ENCODE measurements around the gene SLX4IP. TPM values are rescaled to one million over a fixed set of nuclear protein-coding genes. Genes with fewer than 3 reads are reported as not detected.

SLX4IP gene
- total and polyA plus RNA-seq, 3 experiments from 2014 or later, result 1.5 to 8.0 (median 7.0) TPM

GRCh38 chr20:10572853-10573252 is 137.7 kb downstream of the SLX4IP start:
- Mint-ChIP-seq H3K27me3 (no peaks in the 10 kb centered on the region), H3K9me3 (no peaks in the 10 kb centered on the region), H3K36me3 (peaks cover 5 to 26% (median 9%) of the 10 kb centered on the region in 3 donors), H3K4me1 (peaks cover 23 to 32% (median 25%) of the 10 kb centered on the region in 3 donors), H3K4me3 (no peak overlapping the region), H3K27ac (no peak overlapping the region)
- DNase-seq, result no peak
- H3K36me3 ChIP-seq (ENCODE audit: insufficient read depth, low read length), result no peaks in the 10 kb centered on the region
- H3K27me3 ChIP-seq (ENCODE audit: insufficient read depth, low read length, poor library complexity, severe bottlenecking), result no peaks in the 10 kb centered on the region
- H3K4me3 ChIP-seq (ENCODE audit: low read length), result no peak overlapping the region
- H3K27ac ChIP-seq (ENCODE audit: low read depth, low read length), result no peak overlapping the region
- no peaks in the 10 kb centered on the region for H3K4me1 ChIP-seq (ENCODE audit: insufficient read depth, low read length)
- ChIA-PET CTCF (no interaction called here), POLR2A (no interaction called here)
- no peaks in the 10 kb centered on the region for H3K9me3 ChIP-seq (ENCODE audit: low read length)

- Mint-ChIP-seq H3K4me3 (no peak overlapping the region), H3K36me3 (peaks cover 5 to 26% (median 9%) of the 10 kb centered on the region in 3 donors), H3K27me3 (no peaks in the 10 kb centered on the region), H3K4me1 (peaks cover 18 to 29% (median 19%) of the 10 kb centered on the region in 3 donors), H3K9me3 (no peaks in the 10 kb centered on the region), H3K27ac (no peak overlapping the region)
- ChIA-PET POLR2A (no interaction called here), CTCF (no interaction called here)
- no peak for DNase-seq
- Histone ChIP-seq H3K36me3 (ENCODE audit: insufficient read depth, low read length) (no peaks in the 10 kb centered on the region), H3K4me1 (ENCODE audit: insufficient read depth, low read length) (no peaks in the 10 kb centered on the region), H3K27ac (ENCODE audit: low read depth, low read length) (no peak overlapping the region), H3K9me3 (ENCODE audit: low read length) (no peaks in the 10 kb centered on the region), H3K4me3 (ENCODE audit: low read length) (no peak overlapping the region), H3K27me3 (ENCODE audit: insufficient read depth, low read length, poor library complexity, severe bottlenecking) (no peaks in the 10 kb centered on the region)
Measured at GRCh38 chr20:10573273-10573950, 138.3 kb downstream of the SLX4IP start.

DNA sequence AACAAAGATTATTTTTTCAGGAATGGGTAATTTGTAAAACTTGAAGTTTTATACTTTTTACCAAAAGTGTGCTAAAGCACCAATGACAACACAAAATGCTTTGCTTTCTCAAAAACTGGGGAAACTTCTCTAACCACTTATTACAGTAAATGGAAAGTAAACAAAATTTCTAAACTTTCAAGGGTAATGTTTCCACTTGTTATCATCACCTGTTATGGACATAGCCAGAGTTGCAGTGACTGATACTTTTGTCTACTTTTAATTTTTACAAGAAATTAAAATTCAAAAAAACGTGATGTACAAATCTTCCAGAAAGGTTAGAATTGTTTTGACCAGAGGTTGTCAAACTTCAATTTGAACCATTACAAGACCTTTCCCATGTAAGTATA is 138.8 kb downstream of the SLX4IP start:
- Mint-ChIP-seq H3K36me3 (peaks cover 5 to 22% (median 9%) of the 10 kb centered on the region in 3 donors), H3K27me3 (no peaks in the 10 kb centered on the region), H3K9me3 (no peaks in the 10 kb centered on the region), H3K27ac (peak overlapping the region in 2 of 8 donors; percentile 5 to 34), H3K4me3 (no peak overlapping the region), H3K4me1 (peaks cover 17 to 29% (median 20%) of the 10 kb centered on the region in 3 donors)
- Histone ChIP-seq H3K9me3 (ENCODE audit: low read length) (no peaks in the 10 kb centered on the region), H3K36me3 (ENCODE audit: insufficient read depth, low read length) (no peaks in the 10 kb centered on the region), H3K27me3 (ENCODE audit: insufficient read depth, low read length, poor library complexity, severe bottlenecking) (no peaks in the 10 kb centered on the region), H3K27ac (ENCODE audit: low read depth, low read length) (no peak overlapping the region), H3K4me1 (ENCODE audit: insufficient read depth, low read length) (no peaks in the 10 kb centered on the region), H3K4me3 (ENCODE audit: low read length) (no peak overlapping the region)
- POLR2A ChIA-PET, result no interaction called here
- CTCF ChIA-PET, result no interaction called here
- DNase-seq, result no peak

GRCh38 chr20:10576411-10577090 is 141.4 kb downstream of the SLX4IP start:
- ChIA-PET POLR2A (no interaction called here), CTCF (no interaction called here)
- H3K36me3 ChIP-seq (ENCODE audit: insufficient read depth, low read length), result no peaks in the 10 kb centered on the region
- H3K9me3 ChIP-seq (ENCODE audit: low read length), result no peaks in the 10 kb centered on the region
- no peak overlapping the region for H3K27ac ChIP-seq (ENCODE audit: low read depth, low read length)
- peaks cover 9 to 20% (median 15%) of the 10 kb centered on the region in 3 donors for H3K4me1 Mint-ChIP-seq
- DNase-seq, result no peak
- no peaks in the 10 kb centered on the region for H3K27me3 Mint-ChIP-seq
- no peaks in the 10 kb centered on the region for H3K9me3 Mint-ChIP-seq
- no peak overlapping the region for H3K4me3 ChIP-seq (ENCODE audit: low read length)
- no peak overlapping the region for H3K4me3 Mint-ChIP-seq
- H3K36me3 Mint-ChIP-seq, result peaks cover 2 to 12% (median 3%) of the 10 kb centered on the region in 3 donors
- no peaks in the 10 kb centered on the region for H3K4me1 ChIP-seq (ENCODE audit: insufficient read depth, low read length)
- no peak overlapping the region for H3K27ac Mint-ChIP-seq
- H3K27me3 ChIP-seq (ENCODE audit: insufficient read depth, low read length, poor library complexity, severe bottlenecking), result no peaks in the 10 kb centered on the region

DNA sequence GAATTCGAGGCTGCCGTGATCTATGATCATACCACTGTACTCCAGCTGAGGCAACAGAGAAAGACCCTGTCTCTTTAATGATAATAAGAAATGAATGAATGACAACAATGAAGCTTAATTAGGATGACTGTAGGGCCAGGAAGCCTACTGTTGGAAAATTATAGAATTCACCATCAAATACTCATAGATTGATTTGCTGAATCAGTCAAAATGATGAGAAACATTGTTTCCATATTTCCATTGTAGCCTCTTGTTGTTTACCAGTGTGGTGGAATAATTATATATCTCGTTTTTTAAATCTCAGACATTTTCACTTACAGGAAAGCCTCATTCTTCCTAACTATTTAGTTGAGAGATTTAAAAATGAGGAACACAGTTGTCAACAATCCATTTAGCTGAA is 142.5 kb downstream of the SLX4IP start:
- Histone ChIP-seq H3K9me3 (ENCODE audit: low read length) (no peaks in the 10 kb centered on the region), H3K4me3 (ENCODE audit: low read length) (no peak overlapping the region), H3K36me3 (ENCODE audit: insufficient read depth, low read length) (no peaks in the 10 kb centered on the region), H3K27ac (ENCODE audit: low read depth, low read length) (no peak overlapping the region), H3K4me1 (ENCODE audit: insufficient read depth, low read length) (no peaks in the 10 kb centered on the region), H3K27me3 (ENCODE audit: insufficient read depth, low read length, poor library complexity, severe bottlenecking) (no peaks in the 10 kb centered on the region)
- Mint-ChIP-seq H3K4me1 (peaks cover 3 to 9% (median 7%) of the 10 kb centered on the region in 3 donors), H3K36me3 (peaks cover 0 to 12% (median 4%) of the 10 kb centered on the region in 3 donors), H3K27me3 (no peaks in the 10 kb centered on the region), H3K4me3 (no peak overlapping the region), H3K9me3 (no peaks in the 10 kb centered on the region), H3K27ac (no peak overlapping the region)
- ChIA-PET CTCF (no interaction called here), POLR2A (no interaction called here)
- DNase-seq, result no peak

DNA sequence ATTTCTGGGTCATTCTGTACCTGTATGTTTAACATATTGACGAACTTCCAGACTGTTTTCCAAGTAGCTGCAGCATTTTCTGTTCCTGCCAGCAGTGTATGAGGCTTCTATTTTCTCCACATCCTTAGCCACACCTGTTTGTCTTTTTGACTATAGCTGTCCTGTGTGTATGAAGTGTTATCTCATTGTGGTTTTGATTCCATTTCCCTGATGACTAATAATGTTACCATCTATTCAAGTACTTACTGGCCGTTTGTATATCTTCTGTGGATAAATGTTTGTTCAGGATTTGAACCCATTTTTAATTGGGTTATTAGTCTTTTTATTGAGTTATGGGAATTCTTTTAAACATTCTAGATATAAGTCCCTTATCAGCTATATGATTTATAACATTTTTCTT is 143.5 kb downstream of the SLX4IP start:
- Histone ChIP-seq H3K27me3 (ENCODE audit: insufficient read depth, low read length, poor library complexity, severe bottlenecking) (no peaks in the 10 kb centered on the region), H3K4me3 (ENCODE audit: low read length) (no peak overlapping the region), H3K27ac (ENCODE audit: low read depth, low read length) (no peak overlapping the region), H3K9me3 (ENCODE audit: low read length) (no peaks in the 10 kb centered on the region), H3K36me3 (ENCODE audit: insufficient read depth, low read length) (no peaks in the 10 kb centered on the region), H3K4me1 (ENCODE audit: insufficient read depth, low read length) (no peaks in the 10 kb centered on the region)
- H3K36me3 Mint-ChIP-seq, result peaks cover 0 to 9% (median 4%) of the 10 kb centered on the region in 3 donors
- no peaks in the 10 kb centered on the region for H3K9me3 Mint-ChIP-seq
- H3K4me3 Mint-ChIP-seq, result no peak overlapping the region
- no peak overlapping the region for H3K27ac Mint-ChIP-seq
- H3K27me3 Mint-ChIP-seq, result no peaks in the 10 kb centered on the region
- ChIA-PET CTCF (no interaction called here), POLR2A (no interaction called here)
- DNase-seq, result no peak
- peaks cover 3 to 9% (median 7%) of the 10 kb centered on the region in 3 donors for H3K4me1 Mint-ChIP-seq

DNA sequence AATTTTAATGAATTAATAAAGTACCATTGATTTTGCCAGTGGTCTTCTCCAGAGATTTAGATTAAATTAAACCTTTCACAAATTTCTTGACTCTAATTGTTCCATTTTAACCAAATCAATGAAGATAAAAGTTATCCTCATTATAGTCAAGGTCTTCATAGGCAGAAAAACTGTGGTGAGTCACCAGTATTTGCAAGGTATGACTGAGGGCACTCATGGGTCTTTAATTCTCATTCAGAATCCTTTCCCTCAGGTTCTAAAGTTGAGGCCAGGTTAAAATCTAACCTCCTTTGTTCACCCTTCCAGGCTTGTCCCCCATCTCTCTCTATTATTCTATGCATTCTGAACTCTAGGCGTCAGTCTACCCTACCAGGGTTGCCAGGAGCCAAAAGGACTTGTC is 144.8 kb downstream of the SLX4IP start:
- Mint-ChIP-seq H3K9me3 (no peaks in the 10 kb centered on the region), H3K4me3 (no peak overlapping the region), H3K27me3 (no peaks in the 10 kb centered on the region), H3K27ac (no peak overlapping the region), H3K36me3 (peaks cover 0 to 6% (median 3%) of the 10 kb centered on the region in 3 donors), H3K4me1 (peaks cover 3 to 9% (median 7%) of the 10 kb centered on the region in 3 donors)
- Histone ChIP-seq H3K27me3 (ENCODE audit: insufficient read depth, low read length, poor library complexity, severe bottlenecking) (no peaks in the 10 kb centered on the region), H3K27ac (ENCODE audit: low read depth, low read length) (no peak overlapping the region), H3K36me3 (ENCODE audit: insufficient read depth, low read length) (no peaks in the 10 kb centered on the region), H3K4me1 (ENCODE audit: insufficient read depth, low read length) (no peaks in the 10 kb centered on the region), H3K4me3 (ENCODE audit: low read length) (no peak overlapping the region), H3K9me3 (ENCODE audit: low read length) (no peaks in the 10 kb centered on the region)
- ChIA-PET CTCF (no interaction called here), POLR2A (no interaction called here)
- DNase-seq, result no peak

GRCh38 chr20:10580700-10581099 is 145.6 kb downstream of the SLX4IP start:
- CTCF ChIA-PET, result interaction anchor here (1.4 kb wide), 1 partner anchor 17 kb away, joined by 3 read pairs; no protein-coding TSS in a partner anchor
- H3K4me1 ChIP-seq (ENCODE audit: insufficient read depth, low read length), result no peaks in the 10 kb centered on the region

More at GRCh38 chr20:10580700-10581099, 145.6 kb downstream of the SLX4IP start:
- H3K9me3 Mint-ChIP-seq, result no peaks in the 10 kb centered on the region
- no peak overlapping the region for H3K27ac ChIP-seq (ENCODE audit: low read depth, low read length)
- H3K36me3 ChIP-seq (ENCODE audit: insufficient read depth, low read length), result no peaks in the 10 kb centered on the region
- H3K27me3 Mint-ChIP-seq, result no peaks in the 10 kb centered on the region
- POLR2A ChIA-PET, result no interaction called here
- peaks cover 0 to 3% (median 2%) of the 10 kb centered on the region in 3 donors for H3K36me3 Mint-ChIP-seq
- no peak overlapping the region for H3K4me3 Mint-ChIP-seq
- H3K9me3 ChIP-seq (ENCODE audit: low read length), result no peaks in the 10 kb centered on the region
- H3K4me1 Mint-ChIP-seq, result peaks cover 3 to 9% (median 7%) of the 10 kb centered on the region in 3 donors
- no peak for DNase-seq
- H3K27ac Mint-ChIP-seq, result peak overlapping the region in 1 of 8 donors; percentile 4
- H3K27me3 ChIP-seq (ENCODE audit: insufficient read depth, low read length, poor library complexity, severe bottlenecking), result no peaks in the 10 kb centered on the region
- no peak overlapping the region for H3K4me3 ChIP-seq (ENCODE audit: low read length)

All from CD8-positive, alpha-beta memory T cell (primary cell).